ENCODE data around the gene PMPCA. TPM values are rescaled to one million over a fixed set of nuclear protein-coding genes. Genes with fewer than 3 reads are reported as not detected.

Gene PMPCA
- total and polyA plus RNA-seq, 2 of the 13 experiments (the other 11 are each of a cell fraction or from before 2014, with no cell fraction given), result 70.2 to 88.4 TPM

GRCh38 chr9:136434580-136435169 is 24.2 kb downstream of the PMPCA start:
- FAIRE-seq (no peak), DNase-seq (ENCODE audit: low spot score) (no peak), ATAC-seq (no peak)
- peaks cover 7% of the 10 kb centered on the region; the same call in 1 of the 2 replicates for H4K20me1 ChIP-seq (ENCODE audit: insufficient read depth, low read length)
- peaks cover 22% of the 10 kb centered on the region for H3K4me1 ChIP-seq (ENCODE audit: insufficient read depth, low read length)
- intact Hi-C loops (cut with micrococcal nuclease; ENCODE audit: unreplicated experiment), result no loop called here
- POLR2A ChIA-PET, result interaction anchor here (0.6 kb wide), 1 partner anchor 12 kb away, joined by 3 read pairs; no protein-coding TSS in a partner anchor
- in situ Hi-C loops (cut with HindIII; ENCODE audit: extremely low pct_ligation_motif_present, low pct_unique_long_range_greater_than_20kb), result no loop called here
- CTCF ChIA-PET (ENCODE audit: low intra/inter-chr PET ratio, low total read pairs), result no interaction called here
- BruUV-seq (replicated peaks), result no TSS peak
- WGBS (ENCODE audit: low lambda C conversion rate), result 94% methylated on average over 17 of the region's 17 CpGs
- no peaks in the 10 kb centered on the region for H3K9me3 ChIP-seq (ENCODE audit: low read length)
- H2AFZ ChIP-seq (ENCODE audit: low read length), result no peak overlapping the region
- no peaks in the 10 kb centered on the region; a peak in 1 of 5 replicates for H3K27me3 ChIP-seq (ENCODE audit: control insufficient read depth in 1 of 2, insufficient read depth in 2 of 2, low read length in 2 of 2)
- peaks cover 26% of the 10 kb centered on the region for H3K79me2 ChIP-seq (ENCODE audit: insufficient read depth, low read length)
- TF ChIP-seq TARDBP (CRISPR knock-in tag; IDR thresholded peaks at IDR 0.05) (no peak), HMG20B (CRISPR knock-in tag; conservative IDR thresholded peaks at IDR 0.05) (no peak), MAF1 (CRISPR knock-in tag; IDR thresholded peaks at IDR 0.05; ENCODE audit: borderline replicate concordance) (no peak), SMARCE1 (IDR thresholded peaks at IDR 0.05; ENCODE audit: borderline replicate concordance) (no peak), ZNF224 (CRISPR knock-in tag; IDR thresholded peaks at IDR 0.05) (no peak), MEF2D (CRISPR knock-in tag; IDR thresholded peaks at IDR 0.05) (no peak)
- TF ChIP-seq, protein P1, sequence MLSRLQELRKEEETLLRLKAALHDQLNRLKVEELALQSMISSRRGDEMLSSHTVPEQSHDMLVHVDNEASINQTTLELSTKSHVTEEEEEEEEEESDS (CRISPR knock-in tag; IDR thresholded peaks at IDR 0.05; ENCODE audit: borderline replicate concordance), result no peak
- TF ChIP-seq, protein P2, sequence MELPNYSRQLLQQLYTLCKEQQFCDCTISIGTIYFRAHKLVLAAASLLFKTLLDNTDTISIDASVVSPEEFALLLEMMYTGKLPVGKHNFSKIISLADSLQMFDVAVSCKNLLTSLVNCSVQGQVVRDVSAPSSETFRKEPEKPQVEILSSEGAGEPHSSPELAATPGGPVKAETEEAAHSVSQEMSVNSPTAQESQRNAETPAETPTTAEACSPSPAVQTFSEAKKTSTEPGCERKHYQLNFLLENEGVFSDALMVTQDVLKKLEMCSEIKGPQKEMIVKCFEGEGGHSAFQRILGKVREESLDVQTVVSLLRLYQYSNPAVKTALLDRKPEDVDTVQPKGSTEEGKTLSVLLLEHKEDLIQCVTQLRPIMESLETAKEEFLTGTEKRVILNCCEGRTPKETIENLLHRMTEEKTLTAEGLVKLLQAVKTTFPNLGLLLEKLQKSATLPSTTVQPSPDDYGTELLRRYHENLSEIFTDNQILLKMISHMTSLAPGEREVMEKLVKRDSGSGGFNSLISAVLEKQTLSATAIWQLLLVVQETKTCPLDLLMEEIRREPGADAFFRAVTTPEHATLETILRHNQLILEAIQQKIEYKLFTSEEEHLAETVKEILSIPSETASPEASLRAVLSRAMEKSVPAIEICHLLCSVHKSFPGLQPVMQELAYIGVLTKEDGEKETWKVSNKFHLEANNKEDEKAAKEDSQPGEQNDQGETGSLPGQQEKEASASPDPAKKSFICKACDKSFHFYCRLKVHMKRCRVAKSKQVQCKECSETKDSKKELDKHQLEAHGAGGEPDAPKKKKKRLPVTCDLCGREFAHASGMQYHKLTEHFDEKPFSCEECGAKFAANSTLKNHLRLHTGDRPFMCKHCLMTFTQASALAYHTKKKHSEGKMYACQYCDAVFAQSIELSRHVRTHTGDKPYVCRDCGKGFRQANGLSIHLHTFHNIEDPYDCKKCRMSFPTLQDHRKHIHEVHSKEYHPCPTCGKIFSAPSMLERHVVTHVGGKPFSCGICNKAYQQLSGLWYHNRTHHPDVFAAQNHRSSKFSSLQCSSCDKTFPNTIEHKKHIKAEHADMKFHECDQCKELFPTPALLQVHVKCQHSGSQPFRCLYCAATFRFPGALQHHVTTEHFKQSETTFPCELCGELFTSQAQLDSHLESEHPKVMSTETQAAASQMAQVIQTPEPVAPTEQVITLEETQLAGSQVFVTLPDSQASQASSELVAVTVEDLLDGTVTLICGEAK (IDR thresholded peaks at IDR 0.05), result no peak
- TF ChIP-seq, protein P2 (CRISPR knock-in tag; IDR thresholded peaks at IDR 0.05), result no peak
- TF ChIP-seq, protein P3, sequence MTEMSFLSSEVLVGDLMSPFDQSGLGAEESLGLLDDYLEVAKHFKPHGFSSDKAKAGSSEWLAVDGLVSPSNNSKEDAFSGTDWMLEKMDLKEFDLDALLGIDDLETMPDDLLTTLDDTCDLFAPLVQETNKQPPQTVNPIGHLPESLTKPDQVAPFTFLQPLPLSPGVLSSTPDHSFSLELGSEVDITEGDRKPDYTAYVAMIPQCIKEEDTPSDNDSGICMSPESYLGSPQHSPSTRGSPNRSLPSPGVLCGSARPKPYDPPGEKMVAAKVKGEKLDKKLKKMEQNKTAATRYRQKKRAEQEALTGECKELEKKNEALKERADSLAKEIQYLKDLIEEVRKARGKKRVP (CRISPR knock-in tag; IDR thresholded peaks at IDR 0.05), result no peak
- peaks cover 1 to 6% of the 10 kb centered on the region in 2 experiments; a peak in 2 of 5 replicates for H3K36me3 ChIP-seq (replicated peaks in 1 of 2; ENCODE audit: control insufficient read depth in 1 of 2, insufficient read depth in 2 of 2, low read length in 2 of 2)
- H3K27ac ChIP-seq (ENCODE audit: extremely low read length, insufficient read depth, low read length), result no peak overlapping the region
- H3K4me2 ChIP-seq (ENCODE audit: low read depth, low read length), result no peak overlapping the region
- no peak overlapping the region for H3K9ac ChIP-seq (ENCODE audit: insufficient read depth, low read depth, low read length)
- H3K4me3 ChIP-seq (replicated peaks in 1 of 3; ENCODE audit: insufficient read depth in 1 of 3, low read depth in 2 of 3, low read length in 3 of 3), result no peak overlapping the region

All from HepG2 (cell line).